ENCODE measurements around the gene HRH3. TPM values are rescaled to one million over a fixed set of nuclear protein-coding genes. Genes with fewer than 3 reads are reported as not detected.

HRH3 gene
- total RNA-seq, 3 donors from 2014 or later (not counting 1 experiment from before 2014, with no cell fraction given) = not detected

GRCh38 chr20:62242176-62242575 lies 22.1 kb upstream of the HRH3 start:
- H3K4me3 Mint-ChIP-seq = peak overlapping the region; percentile 52
- H3K27ac Mint-ChIP-seq = peak overlapping the region; percentile 65 to 82
- peaks cover 78 to 79% of the 10 kb centered on the region in 2 donors for H3K4me1 Mint-ChIP-seq
- no peaks in the 10 kb centered on the region for H3K27me3 Mint-ChIP-seq (ENCODE audit: low read depth in 2 of 2)
- ATAC-seq (no peak), DNase-seq (no peak)
- intact Hi-C loops (cut with micrococcal nuclease) = no loop called here
- 95% methylated on average over 6 of the region's 6 CpGs for WGBS (ENCODE audit: insufficient coverage)
- TF ChIP-seq, protein P1, sequence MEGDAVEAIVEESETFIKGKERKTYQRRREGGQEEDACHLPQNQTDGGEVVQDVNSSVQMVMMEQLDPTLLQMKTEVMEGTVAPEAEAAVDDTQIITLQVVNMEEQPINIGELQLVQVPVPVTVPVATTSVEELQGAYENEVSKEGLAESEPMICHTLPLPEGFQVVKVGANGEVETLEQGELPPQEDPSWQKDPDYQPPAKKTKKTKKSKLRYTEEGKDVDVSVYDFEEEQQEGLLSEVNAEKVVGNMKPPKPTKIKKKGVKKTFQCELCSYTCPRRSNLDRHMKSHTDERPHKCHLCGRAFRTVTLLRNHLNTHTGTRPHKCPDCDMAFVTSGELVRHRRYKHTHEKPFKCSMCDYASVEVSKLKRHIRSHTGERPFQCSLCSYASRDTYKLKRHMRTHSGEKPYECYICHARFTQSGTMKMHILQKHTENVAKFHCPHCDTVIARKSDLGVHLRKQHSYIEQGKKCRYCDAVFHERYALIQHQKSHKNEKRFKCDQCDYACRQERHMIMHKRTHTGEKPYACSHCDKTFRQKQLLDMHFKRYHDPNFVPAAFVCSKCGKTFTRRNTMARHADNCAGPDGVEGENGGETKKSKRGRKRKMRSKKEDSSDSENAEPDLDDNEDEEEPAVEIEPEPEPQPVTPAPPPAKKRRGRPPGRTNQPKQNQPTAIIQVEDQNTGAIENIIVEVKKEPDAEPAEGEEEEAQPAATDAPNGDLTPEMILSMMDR (IDR thresholded peaks at IDR 0.05) = no peak
- peaks cover 10% of the 10 kb centered on the region for H3K36me3 ChIP-seq (ENCODE audit: control insufficient read depth, insufficient read depth, low read length)
- no peak overlapping the region for H3K4me3 ChIP-seq (ENCODE audit: low read length)
- no peak overlapping the region for H3K27ac ChIP-seq (ENCODE audit: low read length)
- H3K4me1 ChIP-seq (ENCODE audit: control insufficient read depth, insufficient read depth, low read length) = peaks cover 75% of the 10 kb centered on the region
- H3K9me3 Mint-ChIP-seq = no peaks in the 10 kb centered on the region
- H3K9me3 ChIP-seq (ENCODE audit: control insufficient read depth, insufficient read depth, low read length) = no peaks in the 10 kb centered on the region
- H3K27me3 ChIP-seq (ENCODE audit: control insufficient read depth, insufficient read depth, low read length) = no peaks in the 10 kb centered on the region
- no peaks in the 10 kb centered on the region for H3K36me3 Mint-ChIP-seq

- H3K27me3 Mint-ChIP-seq (ENCODE audit: low read depth in 2 of 2) = no peaks in the 10 kb centered on the region
- DNase-seq (no peak), ATAC-seq (no peak)
- Histone ChIP-seq H3K9me3 (ENCODE audit: control insufficient read depth, insufficient read depth, low read length) (no peaks in the 10 kb centered on the region), H3K27ac (ENCODE audit: low read length) (no peak overlapping the region), H3K36me3 (ENCODE audit: control insufficient read depth, insufficient read depth, low read length) (peaks cover 10% of the 10 kb centered on the region), H3K27me3 (ENCODE audit: control insufficient read depth, insufficient read depth, low read length) (no peaks in the 10 kb centered on the region), H3K4me1 (ENCODE audit: control insufficient read depth, insufficient read depth, low read length) (peaks cover 69% of the 10 kb centered on the region), H3K4me3 (ENCODE audit: low read length) (no peak overlapping the region)
- TF ChIP-seq, protein P1 (IDR thresholded peaks at IDR 0.05) = no peak
- H3K36me3 Mint-ChIP-seq = no peaks in the 10 kb centered on the region
- 90% methylated on average over 10 of the region's 10 CpGs for WGBS (ENCODE audit: insufficient coverage)
- no peaks in the 10 kb centered on the region for H3K9me3 Mint-ChIP-seq
- intact Hi-C loops (cut with micrococcal nuclease) = no loop called here
- H3K4me1 Mint-ChIP-seq = peaks cover 72% of the 10 kb centered on the region in 2 donors
- peak overlapping the region; percentile 61 for H3K4me3 Mint-ChIP-seq
- peak overlapping the region; percentile 65 to 82 for H3K27ac Mint-ChIP-seq
Measured at GRCh38 chr20:62241506-62241905, 21.4 kb upstream of the HRH3 start.

GRCh38 chr20:62240020-62240685 lies 20.1 kb upstream of the HRH3 start:
- H3K4me1 Mint-ChIP-seq = peaks cover 58 to 60% of the 10 kb centered on the region in 2 donors

More at GRCh38 chr20:62240020-62240685, 20.1 kb upstream of the HRH3 start:
- peak overlapping the region; percentile 82 for H3K27ac Mint-ChIP-seq
- ATAC-seq = no peak
- H3K27ac ChIP-seq (ENCODE audit: low read length) = no peak overlapping the region
- TF ChIP-seq, protein P1 (IDR thresholded peaks at IDR 0.05) = no peak
- no peaks in the 10 kb centered on the region for H3K27me3 Mint-ChIP-seq (ENCODE audit: low read depth in 2 of 2)
- H3K9me3 Mint-ChIP-seq = no peaks in the 10 kb centered on the region
- no peak for DNase-seq
- no peaks in the 10 kb centered on the region for H3K36me3 Mint-ChIP-seq
- H3K27me3 ChIP-seq (ENCODE audit: control insufficient read depth, insufficient read depth, low read length) = no peaks in the 10 kb centered on the region
- no peaks in the 10 kb centered on the region for H3K9me3 ChIP-seq (ENCODE audit: control insufficient read depth, insufficient read depth, low read length)
- intact Hi-C loops (cut with micrococcal nuclease) = no loop called here
- 68% methylated on average over 12 of the region's 13 CpGs for WGBS (ENCODE audit: insufficient coverage)
- H3K4me3 Mint-ChIP-seq = peak overlapping the region; percentile 89
- peaks cover 10% of the 10 kb centered on the region for H3K36me3 ChIP-seq (ENCODE audit: control insufficient read depth, insufficient read depth, low read length)
- peaks cover 55% of the 10 kb centered on the region for H3K4me1 ChIP-seq (ENCODE audit: control insufficient read depth, insufficient read depth, low read length)
- H3K4me3 ChIP-seq (ENCODE audit: low read length) = no peak overlapping the region

All from natural killer cell (primary cell).